Stimulated activated naive CD4-positive, alpha-beta T cell treated with Interleukin-2 at 50 U/mL for 16 hours (primary cell): ENCODE measurements around the gene SCAMP4.

Experiments used
- DNase-seq: peaks from one replicate; lab custom pipeline; 2025; lab: John Stamatoyannopoulos, UW

SCAMP4 gene

GRCh38 chr19:1938071-1938470, 32.9 kb downstream of the SCAMP4 start:
- DNase-seq = no peak

GRCh38 chr19:1941146-1942077, 36.2 kb downstream of the SCAMP4 start, which contains the start of gene CSNK1G2:
Gene CSNK1G2, plus strand, starts transcription at chr19:1941172. Its CDS starts 28,601 bp downstream, at chr19:1969773.
- DNase-seq = no peak

GRCh38 chr19:1942078-1942933, 37.1 kb downstream of the SCAMP4 start:
- peak; percentile 69 for DNase-seq

- DNase-seq = no peak
Observed at GRCh38 chr19:1942934-1943555, 37.8 kb downstream of the SCAMP4 start.

DNA sequence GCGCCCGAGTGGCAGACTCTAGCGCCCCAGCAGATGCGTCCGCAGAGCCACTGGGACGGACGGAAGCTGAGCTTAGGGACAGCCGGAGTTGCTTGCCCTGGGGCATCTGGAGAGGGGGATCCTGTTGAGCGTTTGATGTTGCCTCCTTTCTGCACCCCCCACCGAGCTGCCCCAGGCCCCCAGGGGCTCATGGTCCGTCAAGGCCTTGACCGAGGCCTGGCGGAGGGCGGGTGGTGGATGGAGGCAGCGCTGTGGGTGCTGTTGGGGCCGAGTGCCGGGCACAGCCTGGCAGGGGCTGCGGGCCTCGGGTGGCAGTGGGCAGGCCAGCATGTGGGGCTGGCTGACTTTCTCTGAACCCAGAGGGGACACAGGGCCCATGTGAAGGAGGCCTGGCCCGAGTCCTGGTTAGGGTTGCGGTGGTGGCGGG, 38.5 kb downstream of the SCAMP4 start:
- no peak for DNase-seq

GRCh38 chr19:1944088-1944915, 39.1 kb downstream of the SCAMP4 start:
- no peak for DNase-seq

GRCh38 chr19:1944916-1945561, 39.8 kb downstream of the SCAMP4 start:
- no peak for DNase-seq

DNA sequence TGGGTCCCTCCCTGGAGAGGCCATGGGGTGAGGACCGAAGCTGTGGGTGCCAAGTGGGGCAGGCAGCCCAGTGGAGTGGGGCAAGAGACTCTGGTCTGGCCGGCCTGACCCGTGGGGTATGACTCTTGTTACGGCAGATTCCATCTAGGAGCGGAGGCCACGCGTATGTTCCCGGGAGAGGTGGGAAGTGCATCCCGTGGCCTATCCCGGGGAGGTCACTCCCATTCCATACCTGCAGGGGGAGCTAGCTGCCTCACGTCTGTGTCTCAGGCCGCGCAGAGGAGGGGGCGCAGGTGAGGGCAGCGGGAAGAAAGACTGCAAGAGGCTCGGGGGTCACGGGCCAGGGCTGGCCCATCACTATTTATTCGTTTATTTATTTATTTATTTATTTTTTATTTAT, 40.7 kb downstream of the SCAMP4 start:
- DNase-seq = no peak

DNA sequence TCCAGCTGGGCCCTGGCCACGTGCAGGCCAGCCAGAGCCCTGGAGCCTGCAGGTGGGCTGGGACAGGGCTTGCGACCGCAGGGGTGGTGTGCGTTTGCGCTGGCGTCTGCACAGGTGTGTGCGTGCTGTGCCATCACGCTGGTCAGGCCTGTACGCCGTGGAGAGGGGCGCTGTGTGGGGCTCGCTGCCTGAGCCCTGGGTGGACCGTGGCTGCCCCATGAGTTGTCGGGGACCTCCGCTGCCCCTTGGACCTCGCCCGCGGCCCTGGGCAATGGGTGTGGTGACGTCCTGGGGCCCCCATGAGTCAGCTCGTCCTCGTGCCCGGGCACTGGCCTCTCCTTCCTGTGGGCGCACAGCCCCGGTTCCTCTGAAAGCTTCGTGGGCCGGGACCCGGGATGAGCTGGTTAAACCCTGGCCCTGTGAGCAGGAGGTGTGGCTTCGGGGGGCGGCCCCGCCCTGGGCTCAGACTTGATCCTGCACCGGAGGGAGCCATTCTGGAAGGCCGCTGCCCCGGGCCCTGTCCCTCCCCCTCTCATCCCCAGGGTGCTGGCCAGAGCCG, 42.5 kb downstream of the SCAMP4 start:
- DNase-seq = no peak

GRCh38 chr19:1949304-1950101, 44.3 kb downstream of the SCAMP4 start:
- no peak for DNase-seq

DNA sequence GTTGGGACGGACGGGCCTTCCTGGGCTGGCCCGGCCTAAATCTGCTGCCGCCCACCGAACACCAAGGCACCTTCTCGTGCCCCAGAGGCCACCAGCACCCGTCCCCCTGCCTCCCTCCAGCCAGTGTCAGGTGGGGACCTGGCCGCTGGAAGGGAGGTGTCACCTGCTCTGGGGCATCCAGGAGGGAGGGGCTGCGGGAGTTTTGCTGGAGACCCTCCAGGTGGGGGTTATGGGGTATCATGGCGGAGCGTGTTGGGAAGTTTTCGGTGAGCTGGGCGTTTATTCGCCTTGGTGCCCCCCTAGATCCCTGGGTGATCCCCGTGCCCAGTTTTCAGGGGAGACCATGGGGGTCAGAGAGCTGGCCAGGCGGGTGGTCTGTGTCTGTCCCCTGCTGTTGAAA, 45.4 kb downstream of the SCAMP4 start:
- DNase-seq = no peak

DNA sequence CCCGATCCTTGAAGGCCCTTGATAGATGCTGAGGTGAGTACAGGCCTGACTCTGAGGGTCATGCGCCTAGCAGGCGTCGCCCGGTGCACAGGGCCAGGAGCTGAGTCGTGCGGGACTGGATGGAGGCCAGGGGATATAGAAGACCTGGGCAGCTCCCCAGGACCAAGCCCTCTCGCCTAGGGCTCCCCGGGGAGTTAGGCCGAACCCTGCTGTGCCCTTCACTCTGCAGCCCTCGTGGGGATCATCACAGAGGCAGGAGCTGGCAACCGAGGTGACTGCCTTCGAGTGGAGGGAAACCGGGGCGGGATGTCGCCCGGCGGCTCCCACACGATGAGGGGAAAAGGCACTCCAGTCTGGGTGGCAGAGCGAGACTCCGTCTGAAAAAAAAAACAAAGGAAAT, 47.4 kb downstream of the SCAMP4 start:
- DNase-seq = no peak

- no peak for DNase-seq
Observed at GRCh38 chr19:1953037-1953436, 47.8 kb downstream of the SCAMP4 start.

- DNase-seq = no peak
Observed at GRCh38 chr19:1953441-1954094, 48.4 kb downstream of the SCAMP4 start.

DNA sequence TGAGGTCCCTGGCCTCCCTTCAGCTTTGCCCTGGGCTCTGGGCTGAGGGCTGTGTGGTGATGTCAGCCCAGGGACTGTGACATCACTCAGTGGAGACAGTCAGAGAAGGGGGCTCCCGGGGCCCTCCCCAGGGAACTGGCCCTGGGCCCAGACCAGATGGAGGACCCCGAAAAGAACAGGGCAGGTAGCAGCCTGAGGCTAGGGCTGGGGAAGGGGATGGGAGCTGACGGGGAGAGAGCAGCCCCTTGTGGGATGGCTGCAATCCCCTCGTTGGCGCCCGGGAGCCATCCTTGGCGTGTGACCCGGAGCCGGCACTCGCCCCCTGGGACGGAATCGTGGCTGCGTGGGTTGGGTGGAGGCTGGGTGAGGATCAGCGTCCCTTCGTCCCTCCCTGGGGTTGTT, 49.3 kb downstream of the SCAMP4 start:
- DNase-seq = no peak

DNA sequence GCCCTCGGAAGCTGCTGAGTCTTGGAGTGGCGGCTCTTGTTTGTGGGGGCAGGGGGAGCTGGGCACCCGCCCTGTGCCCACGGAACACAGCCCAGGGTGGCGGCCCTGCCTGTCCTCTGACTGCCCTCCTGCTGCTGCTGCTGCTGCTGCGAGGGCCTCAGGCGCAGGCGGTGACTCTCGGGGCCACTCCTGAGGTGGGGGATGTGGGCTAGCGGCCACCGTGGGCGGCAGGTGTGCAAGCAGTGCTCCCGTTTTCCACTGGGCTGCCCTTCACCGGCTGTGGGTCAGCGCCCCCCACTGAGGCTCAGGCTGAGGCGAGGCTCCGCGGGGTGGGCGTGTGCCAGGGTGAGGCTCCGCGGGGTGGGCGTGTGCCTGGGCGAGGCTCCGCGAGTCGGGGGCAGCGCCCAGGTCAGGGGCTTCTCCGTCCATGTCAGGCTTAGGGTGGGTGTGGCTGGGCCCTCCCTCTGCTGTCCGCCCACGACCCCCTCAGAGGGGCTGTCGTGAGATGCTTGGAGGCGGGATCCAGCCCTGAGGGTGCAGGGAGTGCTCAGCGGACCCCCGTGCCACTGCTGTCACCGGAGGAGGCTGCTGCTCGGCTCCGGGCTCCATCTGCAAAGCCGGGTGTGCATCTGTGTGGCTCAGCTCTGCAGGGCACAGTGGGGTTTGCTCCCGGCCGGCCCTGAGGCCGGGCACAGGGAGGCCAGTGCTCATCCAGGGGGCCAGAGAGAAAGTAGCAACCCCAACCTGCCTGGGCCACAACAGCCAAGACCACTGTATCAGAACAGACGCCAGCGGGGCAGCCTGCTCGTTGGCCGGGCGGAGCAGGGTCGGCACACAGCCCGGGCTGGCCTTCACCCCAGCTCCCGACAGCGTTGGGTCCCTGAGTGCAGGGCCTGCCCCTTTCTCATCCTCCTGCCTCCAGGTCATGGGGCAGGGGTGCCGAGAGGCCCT, 50.2 kb downstream of the SCAMP4 start:
- no peak for DNase-seq

DNA sequence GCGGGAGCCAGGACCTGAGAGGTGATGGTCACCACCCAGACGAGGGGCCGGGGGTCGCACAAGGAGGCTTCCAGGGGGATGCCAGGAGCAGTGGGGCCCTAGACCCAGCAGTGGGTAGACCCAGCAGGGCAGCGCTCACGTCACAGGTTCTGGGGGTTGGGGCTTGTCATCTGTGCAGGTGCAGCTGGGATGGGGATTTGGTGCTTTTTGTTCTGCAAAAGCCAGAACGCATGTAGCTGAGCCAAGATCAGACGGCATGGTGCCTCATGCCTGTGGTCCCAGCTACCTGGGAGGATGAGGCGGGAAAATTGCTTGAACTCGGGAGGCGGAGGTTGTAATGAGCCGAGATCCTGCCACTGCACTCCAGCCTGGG, 50.9 kb downstream of the SCAMP4 start:
- DNase-seq = no peak

GRCh38 chr19:1956868-1957492, 51.8 kb downstream of the SCAMP4 start:
- DNase-seq = no peak
